T-helper 2 cell treated with Interferon-gamma antibody and Interleukin-4, amounts not matched to agents 5 μg/mL and 100 μg/mL, for 36 hours (primary cell): Measurements from ENCODE around the gene POC1A.
"Not testable (repeated sequence)": the region's sequence is repeated elsewhere in the genome, so short reads cannot be mapped to it uniquely, and the experiment has no call there.

Experiments
- DNase-seq: peaks from one replicate; pipeline ENCODE4 v3.0.0; 2021; ENCODE audit warnings: low spot score
- H3K27ac Mint-ChIP-seq: one replicate; pipeline ENCODE4 v1.8.0; 2021; ENCODE audit warnings: mild to moderate bottlenecking, mixed read lengths
- H3K27me3 Mint-ChIP-seq: one replicate; pipeline ENCODE4 v1.8.0; 2021; ENCODE audit warnings: low read depth, mixed read lengths
- H3K36me3 Mint-ChIP-seq: one replicate; pipeline ENCODE4 v1.8.0; 2021; ENCODE audit warnings: low read depth, mixed read lengths
- H3K4me1 Mint-ChIP-seq: one replicate; pipeline ENCODE4 v1.8.0; 2021; ENCODE audit warnings: low read depth, mixed read lengths
- H3K4me3 Mint-ChIP-seq: one replicate; pipeline ENCODE4 v1.8.0; 2022; ENCODE audit warnings: mild to moderate bottlenecking, moderate library complexity, mixed read lengths
- H3K9me3 Mint-ChIP-seq: one replicate; pipeline ENCODE4 v1.8.0; 2021; ENCODE audit warnings: mixed read lengths

POC1A gene

DNA sequence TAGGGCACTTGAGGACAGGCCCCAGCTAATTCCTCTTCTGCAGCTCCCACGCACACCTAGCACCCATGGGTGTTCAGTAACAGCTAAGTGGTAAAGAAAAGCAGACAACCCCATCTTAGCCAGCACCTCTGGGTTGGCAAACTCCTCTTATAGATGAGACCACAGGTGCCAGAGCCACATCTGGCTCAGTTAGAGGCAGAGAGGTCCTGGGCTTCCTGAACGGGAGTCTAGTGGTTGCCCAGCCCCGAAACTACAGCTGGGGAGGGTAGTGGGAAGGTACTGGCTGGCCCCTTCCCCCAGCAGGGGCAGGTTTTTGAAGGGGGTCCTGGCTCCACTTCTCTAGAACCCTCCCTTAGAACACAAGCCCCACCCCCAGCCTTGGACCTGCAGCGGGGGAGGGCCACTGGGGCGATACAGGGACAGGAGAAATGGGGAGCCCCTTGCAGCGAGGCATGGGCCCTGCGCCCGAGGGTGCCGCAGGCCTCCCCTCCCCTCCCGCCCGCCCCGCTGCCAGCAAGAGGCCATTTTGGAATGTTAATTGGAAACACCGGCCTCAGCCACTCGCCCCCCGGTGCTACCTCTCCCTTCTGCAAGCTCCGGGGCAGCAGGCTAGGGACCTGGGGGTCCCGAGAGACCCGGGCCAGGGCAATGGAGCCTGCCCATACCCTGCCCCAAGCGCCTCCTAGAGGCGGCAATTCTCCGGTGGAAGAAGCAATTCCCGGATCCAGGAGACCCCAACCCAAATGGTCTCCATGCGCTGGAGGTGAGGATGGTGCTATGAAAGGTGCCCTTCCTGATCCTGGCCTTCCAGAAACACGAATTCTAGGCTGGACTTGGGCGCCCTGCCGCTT, 99.3 kb downstream of the POC1A start:
- H3K4me3 Mint-ChIP-seq: peak overlapping the region; percentile 88
- H3K36me3 Mint-ChIP-seq: peaks cover 34% of the 10 kb centered on the region
- no peaks in the 10 kb centered on the region for H3K27me3 Mint-ChIP-seq
- peaks cover 38% of the 10 kb centered on the region for H3K4me1 Mint-ChIP-seq
- no peaks in the 10 kb centered on the region for H3K9me3 Mint-ChIP-seq
- H3K27ac Mint-ChIP-seq: peak overlapping the region; percentile 84
- DNase-seq: peak; percentile 18

DNA sequence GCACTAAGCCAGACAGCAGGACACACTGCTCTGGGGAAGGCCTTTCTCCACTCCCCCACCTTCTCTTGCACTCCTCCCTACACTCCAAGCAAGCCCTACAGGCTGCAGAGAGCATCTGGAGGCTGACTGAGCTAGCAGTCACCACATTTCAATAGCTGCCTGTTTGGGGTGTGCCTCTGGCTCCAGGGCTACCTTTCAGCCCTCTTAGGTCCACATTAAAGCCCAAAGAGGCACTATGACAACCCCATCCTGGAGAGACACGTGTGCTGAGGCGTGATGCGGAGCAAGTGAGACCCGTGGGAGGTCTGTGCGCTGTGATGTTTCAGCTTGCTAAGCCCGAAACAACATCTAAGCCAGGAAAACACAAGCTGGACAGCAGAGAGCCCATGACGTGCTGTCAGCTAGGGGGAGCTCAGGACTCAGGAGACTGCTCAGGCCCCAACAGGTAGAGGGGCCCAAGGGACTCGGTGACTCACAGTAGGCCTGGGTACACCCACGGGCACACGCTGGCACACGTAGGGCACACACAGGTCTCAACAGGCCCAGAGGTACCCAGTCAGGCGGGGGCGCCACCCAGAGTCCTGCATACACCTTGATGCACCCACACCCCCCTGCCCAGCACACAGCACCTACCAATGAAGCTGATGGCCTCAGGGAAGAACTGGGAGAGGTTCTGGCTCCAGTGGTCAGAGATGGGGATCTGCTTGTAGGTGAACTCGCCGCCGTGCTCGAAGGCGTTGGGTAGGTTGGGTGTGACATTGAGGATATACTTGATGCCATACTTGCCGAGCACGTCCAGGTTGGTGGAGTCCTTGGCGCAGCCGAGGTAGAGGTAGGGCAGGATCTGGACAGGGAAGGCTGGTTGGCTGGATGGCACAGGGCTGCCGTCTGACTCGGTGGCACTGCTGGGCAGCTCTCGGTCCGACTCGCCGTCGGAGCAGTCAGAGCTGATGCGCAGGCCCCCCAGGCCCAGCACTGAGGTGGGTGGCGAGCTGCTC, 100.6 kb downstream of the POC1A start:
- H3K27me3 Mint-ChIP-seq: no peaks in the 10 kb centered on the region
- H3K27ac Mint-ChIP-seq: peak overlapping the region; percentile 95
- H3K36me3 Mint-ChIP-seq: peaks cover 40% of the 10 kb centered on the region
- DNase-seq: peak; percentile 33
- H3K9me3 Mint-ChIP-seq: no peaks in the 10 kb centered on the region
- peaks cover 38% of the 10 kb centered on the region for H3K4me1 Mint-ChIP-seq
- peak overlapping the region; percentile 88 for H3K4me3 Mint-ChIP-seq

DNA sequence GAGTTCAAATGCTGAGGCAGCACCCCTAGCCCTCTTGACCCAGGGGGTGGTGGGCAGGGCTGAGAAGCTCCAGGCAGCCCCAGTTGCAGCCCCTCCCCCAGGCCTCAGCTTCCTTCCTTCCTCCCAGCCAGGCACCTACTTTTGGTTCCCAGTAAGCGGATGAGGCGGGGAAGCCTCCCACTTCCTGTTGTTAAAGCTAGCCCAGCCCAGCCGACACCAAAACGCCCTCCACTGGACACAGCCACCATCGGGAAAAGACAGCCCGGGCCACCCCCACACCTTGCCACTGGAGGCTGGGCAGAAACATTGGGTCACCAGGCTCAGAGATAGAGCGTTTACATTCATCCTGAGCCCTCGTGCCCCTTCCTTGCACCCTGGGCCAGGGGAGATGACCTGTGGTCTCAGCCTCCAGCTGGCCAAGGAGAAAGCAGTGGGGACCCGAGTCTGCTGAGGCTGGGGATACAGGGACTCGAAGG, 101.4 kb downstream of the POC1A start:
- H3K4me1 Mint-ChIP-seq: peaks cover 38% of the 10 kb centered on the region
- H3K4me3 Mint-ChIP-seq: peak overlapping the region; percentile 88
- H3K27me3 Mint-ChIP-seq: no peaks in the 10 kb centered on the region
- H3K9me3 Mint-ChIP-seq: no peaks in the 10 kb centered on the region
- peak overlapping the region; percentile 95 for H3K27ac Mint-ChIP-seq
- peaks cover 40% of the 10 kb centered on the region for H3K36me3 Mint-ChIP-seq
- peak; percentile 57 for DNase-seq

DNA sequence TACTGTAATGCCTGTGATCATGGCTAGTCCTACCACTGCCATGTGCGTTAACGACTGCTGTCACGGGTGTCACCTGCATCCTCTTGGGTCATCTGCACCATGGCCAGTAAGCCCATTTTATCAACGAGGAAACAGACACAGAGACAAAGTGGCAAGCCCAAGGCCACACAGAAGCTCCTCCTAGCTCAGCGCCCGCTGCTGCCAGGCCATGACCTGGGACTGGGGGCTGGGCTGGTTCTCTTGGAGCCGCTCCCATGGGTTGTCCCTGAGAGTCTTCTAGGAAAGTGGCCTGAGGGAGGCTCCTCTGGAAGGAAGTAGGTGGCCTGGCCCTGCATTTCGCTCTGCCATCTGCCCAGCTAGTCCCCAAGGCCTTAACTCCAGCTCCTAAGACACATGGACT, 102.8 kb downstream of the POC1A start:
- DNase-seq: no peak
- peaks cover 31% of the 10 kb centered on the region for H3K4me1 Mint-ChIP-seq
- peaks cover 40% of the 10 kb centered on the region for H3K36me3 Mint-ChIP-seq

DNA sequence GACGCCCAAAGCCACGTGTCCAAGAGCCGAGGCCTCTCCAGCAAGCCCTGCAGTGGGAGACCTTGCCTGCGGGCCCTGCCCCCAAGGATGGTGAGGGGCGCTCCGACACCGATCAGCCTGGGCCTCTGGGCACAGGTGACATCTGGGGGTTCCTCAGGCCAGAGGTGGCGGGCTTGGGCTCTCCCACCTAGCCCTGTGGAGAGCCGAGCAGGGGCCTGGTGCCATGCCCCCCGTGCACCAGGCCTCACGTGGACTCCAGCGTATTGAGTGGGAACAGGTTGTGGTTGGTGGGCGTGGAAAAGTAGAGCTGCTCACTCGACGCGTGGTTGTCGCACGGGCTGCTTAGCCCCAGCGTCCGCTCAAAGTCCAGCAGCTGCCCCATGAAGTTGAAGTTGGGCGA, 103.7 kb downstream of the POC1A start:
- Mint-ChIP-seq H3K27ac (no peak overlapping the region), H3K4me1 (peaks cover 31% of the 10 kb centered on the region), H3K9me3 (no peaks in the 10 kb centered on the region), H3K36me3 (peaks cover 40% of the 10 kb centered on the region), H3K4me3 (peak overlapping the region; percentile 15), H3K27me3 (no peaks in the 10 kb centered on the region)
- DNase-seq: no peak

More for the DNA sequence above, 102.8 kb downstream of the POC1A start:
- peak overlapping the region; percentile 88 for H3K4me3 Mint-ChIP-seq
- H3K27me3 Mint-ChIP-seq: no peaks in the 10 kb centered on the region
- H3K27ac Mint-ChIP-seq: peak overlapping the region; percentile 83
- H3K9me3 Mint-ChIP-seq: no peaks in the 10 kb centered on the region

DNA sequence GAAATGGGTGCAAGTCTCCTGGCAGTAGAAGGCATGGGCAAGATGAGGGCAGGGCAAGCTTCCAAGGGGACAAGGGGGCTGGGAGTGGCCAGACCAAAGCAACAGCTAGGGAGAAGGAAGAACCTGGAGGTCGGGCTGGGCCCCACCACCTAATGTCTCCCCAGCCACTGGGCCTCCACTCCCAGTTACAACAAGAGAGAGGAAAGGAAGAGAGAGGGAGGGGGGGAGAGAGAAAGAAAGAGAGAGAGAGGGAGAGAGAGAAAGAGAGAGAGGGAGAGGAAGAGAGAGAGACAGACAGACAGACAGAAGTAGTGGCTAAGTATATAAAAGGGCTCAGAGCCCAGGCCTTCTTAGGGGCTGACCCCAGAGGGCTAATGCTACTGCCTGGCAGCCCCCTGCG, 104.7 kb downstream of the POC1A start:
- no peak for DNase-seq
- no peak overlapping the region for H3K4me3 Mint-ChIP-seq
- no peaks in the 10 kb centered on the region for H3K9me3 Mint-ChIP-seq
- peaks cover 29% of the 10 kb centered on the region for H3K4me1 Mint-ChIP-seq
- H3K27me3 Mint-ChIP-seq: no peaks in the 10 kb centered on the region
- H3K27ac Mint-ChIP-seq: peak overlapping the region; percentile 39
- H3K36me3 Mint-ChIP-seq: peaks cover 36% of the 10 kb centered on the region

DNA sequence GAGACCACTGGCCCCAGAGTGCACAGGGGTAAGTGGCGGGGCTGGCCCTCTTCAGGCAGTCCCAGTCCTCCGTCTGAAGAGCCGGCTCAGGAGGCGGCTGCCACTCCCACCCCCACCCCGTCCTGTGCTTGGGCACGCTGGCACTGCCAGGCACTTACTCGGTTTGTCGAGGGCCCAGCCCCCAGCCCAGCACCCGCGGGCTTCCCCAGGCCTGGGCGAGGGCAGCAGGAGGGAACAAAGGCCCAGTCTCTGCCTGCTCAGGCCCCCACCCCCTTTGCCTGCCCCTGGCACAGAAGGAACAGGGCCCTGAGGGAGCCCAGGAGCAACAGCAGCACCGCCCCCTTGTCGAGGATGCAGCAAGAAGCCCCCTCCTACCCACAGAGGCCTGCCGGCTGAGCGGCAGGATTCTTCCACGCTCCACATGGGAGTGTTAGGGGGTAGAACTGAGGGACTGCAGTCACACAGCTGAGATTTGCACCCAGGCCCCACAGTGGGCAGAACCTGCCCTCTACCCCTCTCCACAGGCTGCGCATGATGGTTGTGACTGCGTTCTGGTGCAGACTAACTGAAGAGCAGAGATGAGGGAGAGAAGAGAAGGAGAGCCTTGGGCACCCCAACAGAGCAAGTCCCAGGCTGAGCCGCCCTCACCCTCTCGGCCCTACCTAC, 106.8 kb downstream of the POC1A start:
- peaks cover 8% of the 10 kb centered on the region for H3K4me1 Mint-ChIP-seq
- peaks cover 19% of the 10 kb centered on the region for H3K36me3 Mint-ChIP-seq
- no peak overlapping the region for H3K27ac Mint-ChIP-seq
- H3K27me3 Mint-ChIP-seq: no peaks in the 10 kb centered on the region
- no peaks in the 10 kb centered on the region for H3K9me3 Mint-ChIP-seq
- no peak overlapping the region for H3K4me3 Mint-ChIP-seq
- no peak for DNase-seq

DNA sequence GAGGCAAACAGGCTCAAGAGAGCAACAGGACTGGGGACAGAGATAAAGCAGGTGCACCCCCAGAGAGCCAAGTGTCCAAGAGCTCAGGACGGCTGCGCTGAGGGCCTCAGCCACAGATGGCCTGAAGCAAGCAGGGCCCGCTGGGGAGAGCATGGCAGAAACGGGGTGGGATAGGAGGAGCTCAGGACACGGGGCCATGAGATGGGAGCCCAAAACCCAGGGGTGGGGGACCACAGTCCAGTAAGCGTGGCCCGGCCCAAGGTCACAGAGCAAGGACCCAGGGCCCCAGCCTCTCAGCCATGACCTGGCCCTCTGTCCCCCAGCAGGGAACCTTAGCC, 107.4 kb downstream of the POC1A start:
- Mint-ChIP-seq H3K36me3 (peaks cover 16% of the 10 kb centered on the region), H3K27ac (peak overlapping the region; percentile 20), H3K4me1 (peaks cover 2% of the 10 kb centered on the region), H3K9me3 (no peaks in the 10 kb centered on the region), H3K4me3 (no peak overlapping the region), H3K27me3 (peaks cover 3% of the 10 kb centered on the region)
- DNase-seq: no peak

DNA sequence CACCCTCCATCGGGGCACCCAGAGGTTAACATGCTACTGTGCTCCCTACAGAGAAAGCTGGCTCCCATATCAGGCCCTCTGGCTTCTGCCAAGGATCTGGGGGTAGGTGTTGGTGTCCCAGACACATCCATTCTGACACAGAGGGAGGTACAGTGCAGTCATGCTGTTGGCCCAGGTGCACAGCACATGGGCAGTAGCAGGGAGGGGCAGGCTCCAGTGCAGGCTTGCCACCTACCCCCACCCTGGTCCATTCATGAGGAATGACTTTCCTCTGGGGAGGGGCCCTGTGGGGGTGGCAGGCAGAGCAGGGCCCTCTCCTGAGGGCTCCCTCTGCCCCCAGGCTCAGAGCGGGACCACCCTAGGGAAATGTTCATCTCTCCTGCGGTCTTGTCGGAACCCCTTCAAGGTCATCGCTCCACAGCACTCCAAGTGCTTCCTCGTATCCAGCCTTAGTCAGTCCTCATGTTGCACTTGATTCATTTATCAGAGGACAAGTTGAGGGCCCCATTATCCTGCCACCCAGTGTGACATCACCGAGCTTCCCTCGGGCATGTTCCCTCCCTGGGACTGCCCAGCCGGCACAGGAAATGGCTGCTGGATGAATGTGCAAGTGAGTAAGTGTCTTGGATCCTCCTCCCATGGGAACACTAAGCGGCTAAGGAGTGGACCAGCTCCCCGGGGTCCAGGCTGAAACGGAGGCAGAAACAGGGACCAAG, 107.9 kb downstream of the POC1A start:
- H3K27ac Mint-ChIP-seq: peak overlapping the region; percentile 20
- H3K9me3 Mint-ChIP-seq: no peaks in the 10 kb centered on the region
- peaks cover 13% of the 10 kb centered on the region for H3K36me3 Mint-ChIP-seq
- H3K4me3 Mint-ChIP-seq: no peak overlapping the region
- H3K4me1 Mint-ChIP-seq: no peaks in the 10 kb centered on the region
- DNase-seq: no peak
- peaks cover 5% of the 10 kb centered on the region for H3K27me3 Mint-ChIP-seq

DNA sequence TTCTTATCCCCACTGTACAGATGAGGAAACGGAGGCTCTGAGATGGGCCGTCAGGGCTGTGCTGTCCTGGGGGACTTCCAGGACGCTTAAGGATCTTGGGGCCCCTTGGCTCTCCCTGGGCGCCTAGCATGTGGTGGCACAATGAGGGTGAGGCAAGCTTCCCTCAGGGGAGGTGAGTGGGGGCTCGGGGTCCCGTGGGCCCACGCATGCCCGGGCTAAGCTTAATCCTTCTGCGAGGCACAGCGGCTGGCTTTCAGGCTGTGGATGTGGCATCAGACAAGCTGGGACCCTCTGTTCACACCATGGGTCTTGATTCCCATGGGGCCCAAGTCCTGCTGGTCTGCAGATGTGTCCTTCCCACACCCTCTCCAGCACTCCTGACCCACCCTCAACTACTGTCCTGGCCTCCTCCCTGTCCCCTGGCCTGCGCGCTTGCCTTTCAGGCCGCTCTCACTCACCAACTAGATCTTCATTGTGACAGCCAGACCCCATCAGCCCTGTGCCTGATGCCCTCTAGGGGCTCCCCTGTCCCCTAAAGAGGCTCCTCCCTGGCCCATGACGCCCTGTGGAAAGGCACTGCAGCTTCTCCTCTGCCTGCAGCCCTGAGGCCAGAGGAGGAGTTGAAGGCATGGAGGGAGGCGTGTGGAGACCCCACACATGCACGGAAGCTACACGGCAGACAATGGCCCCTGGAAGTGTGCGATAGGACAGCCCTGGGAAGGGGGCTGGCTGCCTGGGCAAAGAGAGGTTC, 109.2 kb downstream of the POC1A start:
- Mint-ChIP-seq H3K9me3 (no peaks in the 10 kb centered on the region), H3K4me1 (no peaks in the 10 kb centered on the region), H3K27ac (no peak overlapping the region), H3K36me3 (peaks cover 6% of the 10 kb centered on the region), H3K4me3 (no peak overlapping the region), H3K27me3 (peaks cover 5% of the 10 kb centered on the region)
- DNase-seq: no peak

DNA sequence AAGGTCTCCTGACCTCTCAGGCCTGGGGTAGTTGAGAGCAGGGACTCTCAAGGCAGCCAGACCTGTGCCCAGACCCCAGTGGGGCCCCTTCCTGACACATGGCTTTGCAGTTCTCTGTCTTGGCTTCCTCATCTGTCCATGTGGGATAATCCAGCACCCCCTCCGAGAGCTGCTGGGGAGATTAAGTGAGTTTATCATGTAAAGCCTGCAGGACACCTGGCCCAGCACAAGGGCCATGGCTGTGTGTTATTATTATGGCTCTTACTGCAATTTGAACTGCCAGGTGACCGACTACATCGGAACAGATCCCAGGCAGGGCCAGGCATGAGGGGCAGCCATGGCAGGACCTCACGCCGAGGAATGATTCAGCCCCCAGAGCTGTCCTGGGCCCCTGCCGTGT, 110.5 kb downstream of the POC1A start:
- Mint-ChIP-seq H3K27me3 (peaks cover 5% of the 10 kb centered on the region), H3K4me3 (no peak overlapping the region), H3K4me1 (no peaks in the 10 kb centered on the region), H3K36me3 (no peaks in the 10 kb centered on the region), H3K27ac (no peak overlapping the region), H3K9me3 (no peaks in the 10 kb centered on the region)
- DNase-seq: no peak

DNA sequence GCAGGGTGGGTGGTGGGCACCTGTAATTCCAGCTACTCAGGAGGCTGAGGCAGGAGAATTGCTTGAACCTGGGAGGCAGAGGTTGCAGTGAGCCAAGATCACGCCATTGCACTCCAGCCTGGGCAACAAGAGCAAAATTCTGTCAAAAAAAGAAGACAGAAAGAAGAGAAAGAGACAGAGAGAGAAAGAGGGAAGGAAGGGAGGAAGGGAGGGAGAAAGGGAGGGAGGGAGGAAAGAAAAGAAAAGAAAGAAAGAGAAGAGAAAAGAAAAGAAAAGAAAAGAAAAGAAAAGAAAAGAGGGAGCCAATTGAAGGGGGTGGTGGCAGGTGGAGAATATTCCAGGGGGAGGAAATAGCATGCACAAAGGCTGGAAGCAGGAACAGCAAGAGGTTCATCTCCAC, 111.2 kb downstream of the POC1A start:
- not testable (repeated sequence) for DNase-seq, H3K4me3 Mint-ChIP-seq, H3K27ac Mint-ChIP-seq, H3K27me3 Mint-ChIP-seq, H3K36me3 Mint-ChIP-seq, H3K4me1 Mint-ChIP-seq, H3K9me3 Mint-ChIP-seq
